Lung (tissue), 12 donors: ENCODE measurements around the gene LY6G5B. TPM values are rescaled to one million over a fixed set of nuclear protein-coding genes. Genes with fewer than 3 reads are reported as not detected.
A peak's percentile ranks its signal among the peaks of the same experiment; 100 is the strongest.

Experiments used
- ATAC-seq: fragments of 200-7000 bp; cut with Tn5 transposase; one replicate; pipeline ENCODE4 v1.9.1; 2020; ENCODE audit warnings: moderate number of reproducible peaks; ENCODE audit not compliant: insufficient read depth, low FRiP score
- DNase-seq, 3 donors: peaks; one replicate each; pipeline ENCODE4 v3.0.0-alpha.2; 2013 to 2017
- H3K27ac ChIP-seq, 2 donors: one replicate each; pipeline ENCODE4 v1.5.1; 2013; ENCODE audit warnings: mild to moderate bottlenecking in 2 of 2, moderate library complexity in 2 of 2, control low read depth in 1 of 2, inconsistent platforms in 1 of 2, low read depth in 1 of 2, low read length in 1 of 2
- H3K27me3 ChIP-seq, 3 donors: one replicate each; pipeline ENCODE4 v1.5.1; 2013; ENCODE audit warnings: low read length in 2 of 3; ENCODE audit not compliant: control insufficient read depth in 3 of 3, insufficient read depth in 3 of 3
- H3K36me3 ChIP-seq, 4 donors: one replicate each; pipeline ENCODE4 v1.5.1; 2013; ENCODE audit warnings: low read length in 4 of 4, mild to moderate bottlenecking in 1 of 4, moderate library complexity in 1 of 4; ENCODE audit not compliant: control insufficient read depth in 4 of 4, insufficient read depth in 4 of 4
- H3K4me1 ChIP-seq, 5 donors: one replicate each; pipeline ENCODE4 v1.5.1; 2013; ENCODE audit warnings: low read length in 5 of 5, mild to moderate bottlenecking in 2 of 5, moderate library complexity in 1 of 5; ENCODE audit not compliant: control insufficient read depth in 5 of 5, insufficient read depth in 5 of 5
- H3K4me3 ChIP-seq: one replicate; pipeline ENCODE4 v1.5.1; 2013; ENCODE audit warnings: mild to moderate bottlenecking, control low read depth, moderate library complexity
- H3K9ac ChIP-seq, 2 donors: one replicate each; pipeline ENCODE4 v1.5.1; 2013; ENCODE audit warnings: low read length in 2 of 2, control low read depth in 1 of 2; ENCODE audit not compliant: insufficient read depth in 1 of 2
- H3K9me3 ChIP-seq, 4 donors: one replicate each; pipeline ENCODE4 v1.5.1; 2013; ENCODE audit warnings: low read length in 3 of 4, mild to moderate bottlenecking in 1 of 4, moderate library complexity in 1 of 4; ENCODE audit not compliant: control insufficient read depth in 4 of 4, insufficient read depth in 3 of 4
- WGBS, 2 donors: extraction: QIAGEN DNeasy Blood & Tissue Kit; methylation state at CpG; one replicate each; pipeline ENCODE4 v1.1.7; 2013; 5-methylcytosine and 5-hydroxymethylcytosine counted together
- polyA plus RNA-seq, 2 donors: library from polyadenylated mRNA; stranded (reverse); fragments of 200-250 nt; gene quantifications; one replicate each; pipeline ENCODE4 v1.2.1, GENCODE V29; 2013
- total RNA-seq, 2 donors: library from RNA; depleted of rRNA in 1 of 2; stranded (reverse); fragments of >200 nt in 1 of 2; gene quantifications; one replicate each; pipeline ENCODE4 v1.2.1, GENCODE V29; 2014 to 2021
- TF ChIP-seq, protein P1 (sequence below): IDR thresholded peaks from 2 replicates; pipeline ENCODE4 v1.5.1; 2012; ENCODE audit warnings: mild to moderate bottlenecking; ENCODE audit errors: control extremely low read depth, extremely low read depth
- donor health status: control.
- donor health status: control.
- donor health status: Bipolar disorder and iron deficiency.
- donor health status: healthy.
- donor health status: DM: yes; HTN: yes; CAD: no.

The LY6G5B gene
- total and polyA plus RNA-seq, 4 donors = 5.7 to 13.7 (median 8.2) TPM

DNA sequence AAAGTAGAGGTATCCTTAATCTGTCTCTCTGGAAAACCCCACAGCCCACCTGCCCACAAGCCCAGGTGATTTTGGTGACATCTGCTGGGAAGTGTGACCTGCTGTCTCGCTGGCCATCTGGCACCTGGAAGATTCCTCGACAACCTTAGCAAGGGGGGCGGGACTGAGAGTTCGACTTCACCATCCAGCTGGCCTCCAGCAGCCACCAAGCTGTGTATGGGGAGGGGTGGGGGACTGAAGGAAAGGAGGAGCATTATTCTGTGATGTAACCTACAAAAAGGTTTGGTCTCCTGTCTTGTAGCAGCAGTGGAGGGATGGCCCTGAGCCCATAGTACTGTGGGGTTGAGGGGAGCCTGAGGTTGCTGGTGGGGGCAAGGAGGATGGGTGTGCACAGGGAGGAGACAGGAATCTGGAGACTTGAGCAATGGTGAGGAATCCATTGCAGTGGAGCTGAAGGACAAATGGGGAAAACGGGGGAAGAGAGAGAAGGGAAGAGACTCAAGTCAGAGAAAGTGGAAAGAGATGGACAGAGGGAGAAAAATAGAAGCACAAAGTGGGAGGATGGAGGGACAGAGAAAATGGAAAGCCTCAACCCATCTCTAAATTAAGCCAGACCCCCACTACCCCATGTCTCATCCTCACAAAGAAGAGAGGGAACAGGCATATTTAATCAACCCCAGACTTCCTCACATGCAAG lies 40.9 kb downstream of the LY6G5B start:
- ATAC-seq (no peak), DNase-seq (no peak)
- H3K4me1 ChIP-seq = peaks cover 0 to 18% (median 8%) of the 10 kb centered on the region in 5 donors
- H3K9ac ChIP-seq = no peak overlapping the region
- whole genome bisulfite sequencing, 2 donors = 69 to 78% methylated on average over 5 of the region's 5 CpGs
- no peak overlapping the region for H3K4me3 ChIP-seq
- H3K36me3 ChIP-seq = no peaks in the 10 kb centered on the region
- no peaks in the 10 kb centered on the region for H3K9me3 ChIP-seq
- H3K27me3 ChIP-seq = no peaks in the 10 kb centered on the region
- TF ChIP-seq, protein P1, sequence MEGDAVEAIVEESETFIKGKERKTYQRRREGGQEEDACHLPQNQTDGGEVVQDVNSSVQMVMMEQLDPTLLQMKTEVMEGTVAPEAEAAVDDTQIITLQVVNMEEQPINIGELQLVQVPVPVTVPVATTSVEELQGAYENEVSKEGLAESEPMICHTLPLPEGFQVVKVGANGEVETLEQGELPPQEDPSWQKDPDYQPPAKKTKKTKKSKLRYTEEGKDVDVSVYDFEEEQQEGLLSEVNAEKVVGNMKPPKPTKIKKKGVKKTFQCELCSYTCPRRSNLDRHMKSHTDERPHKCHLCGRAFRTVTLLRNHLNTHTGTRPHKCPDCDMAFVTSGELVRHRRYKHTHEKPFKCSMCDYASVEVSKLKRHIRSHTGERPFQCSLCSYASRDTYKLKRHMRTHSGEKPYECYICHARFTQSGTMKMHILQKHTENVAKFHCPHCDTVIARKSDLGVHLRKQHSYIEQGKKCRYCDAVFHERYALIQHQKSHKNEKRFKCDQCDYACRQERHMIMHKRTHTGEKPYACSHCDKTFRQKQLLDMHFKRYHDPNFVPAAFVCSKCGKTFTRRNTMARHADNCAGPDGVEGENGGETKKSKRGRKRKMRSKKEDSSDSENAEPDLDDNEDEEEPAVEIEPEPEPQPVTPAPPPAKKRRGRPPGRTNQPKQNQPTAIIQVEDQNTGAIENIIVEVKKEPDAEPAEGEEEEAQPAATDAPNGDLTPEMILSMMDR = no peak
- H3K27ac ChIP-seq = no peak overlapping the region

DNA sequence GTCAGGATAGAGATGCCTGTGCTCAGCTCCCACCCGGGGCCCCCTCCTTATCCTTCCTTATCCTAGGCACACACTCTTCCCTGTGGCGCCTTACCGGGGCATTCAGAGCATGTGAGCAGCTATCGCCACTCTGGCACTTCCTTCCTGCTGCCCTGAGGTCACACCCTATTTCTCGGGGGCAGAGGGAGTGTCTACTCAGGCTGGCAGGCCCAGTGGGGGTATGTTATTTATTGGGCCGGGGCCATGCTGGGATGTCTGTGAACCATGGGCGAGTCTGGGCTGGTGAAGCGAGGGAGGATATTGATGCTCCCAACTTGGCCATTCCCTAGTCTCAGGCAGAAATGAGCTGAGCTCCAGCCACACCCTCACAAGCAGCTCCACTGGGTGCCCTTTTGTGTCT lies 41.5 kb downstream of the LY6G5B start:
- H3K27ac ChIP-seq = no peak overlapping the region
- DNase-seq (no peak), ATAC-seq (peak; percentile 19)
- TF ChIP-seq, protein P1 = no peak
- H3K27me3 ChIP-seq = no peaks in the 10 kb centered on the region
- no peak overlapping the region for H3K9ac ChIP-seq
- H3K4me1 ChIP-seq = peaks cover 0 to 19% (median 8%) of the 10 kb centered on the region in 5 donors
- 32 to 36% methylated on average over 8 of the region's 8 CpGs for WGBS, 2 donors
- H3K9me3 ChIP-seq = no peaks in the 10 kb centered on the region
- no peak overlapping the region for H3K4me3 ChIP-seq
- H3K36me3 ChIP-seq = no peaks in the 10 kb centered on the region

DNA sequence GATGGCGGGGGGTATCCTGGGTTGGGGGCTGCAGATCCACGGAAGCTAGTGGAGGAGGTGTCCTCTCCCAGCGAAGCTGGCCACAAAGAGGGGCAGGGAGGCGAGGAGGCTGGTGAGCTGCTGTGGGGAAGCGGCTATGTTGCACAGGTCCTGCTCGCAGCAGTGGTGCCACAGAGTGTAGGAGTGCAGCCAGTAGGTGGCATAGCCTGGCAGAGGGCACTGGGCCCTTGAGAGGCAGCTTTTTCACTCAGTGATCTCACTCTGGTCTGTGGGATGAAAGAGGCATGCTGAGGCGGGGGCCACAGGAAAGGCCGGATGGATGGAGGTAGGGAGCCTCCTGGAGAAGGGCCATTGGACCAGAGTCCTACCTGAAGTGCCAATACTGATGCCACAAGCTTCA lies 42.5 kb downstream of the LY6G5B start:
- H3K36me3 ChIP-seq = no peaks in the 10 kb centered on the region
- no peak overlapping the region for H3K27ac ChIP-seq
- no peaks in the 10 kb centered on the region for H3K9me3 ChIP-seq
- H3K4me1 ChIP-seq = peaks cover 0 to 19% (median 8%) of the 10 kb centered on the region in 5 donors
- ATAC-seq (no peak), DNase-seq (no peak)
- H3K4me3 ChIP-seq = no peak overlapping the region
- WGBS, 2 donors = 76 to 81% methylated on average over 8 of the region's 8 CpGs
- H3K27me3 ChIP-seq = no peaks in the 10 kb centered on the region
- no peak overlapping the region for H3K9ac ChIP-seq
- TF ChIP-seq, protein P1 = no peak

DNA sequence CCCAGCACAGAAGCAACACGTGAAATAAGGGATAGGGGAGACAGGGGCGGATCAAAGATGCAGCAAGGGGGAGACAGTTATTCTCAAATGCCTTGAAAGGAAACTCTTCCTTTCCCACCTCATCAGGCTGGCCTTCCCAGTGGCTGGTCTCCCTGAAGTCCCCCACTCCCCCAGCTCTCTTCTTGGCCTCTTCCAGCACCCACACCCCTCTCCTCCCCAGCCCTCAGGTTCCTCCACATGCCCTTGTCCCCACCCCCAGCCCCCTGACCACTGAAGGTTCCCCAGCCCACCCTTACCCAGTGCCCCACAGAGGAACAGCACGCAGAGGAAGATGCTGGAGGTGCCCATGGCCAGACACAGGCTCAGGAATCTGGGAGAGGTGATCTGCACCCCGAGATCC lies 43.7 kb downstream of the LY6G5B start:
- peaks cover 0 to 22% (median 8%) of the 10 kb centered on the region in 5 donors for H3K4me1 ChIP-seq
- H3K27me3 ChIP-seq = no peaks in the 10 kb centered on the region
- no peak overlapping the region for H3K4me3 ChIP-seq
- ATAC-seq (no peak), DNase-seq (no peak)
- H3K36me3 ChIP-seq = no peaks in the 10 kb centered on the region
- no peaks in the 10 kb centered on the region for H3K9me3 ChIP-seq
- WGBS, 2 donors = 79 to 83% methylated on average over 4 of the region's 4 CpGs
- no peak overlapping the region for H3K27ac ChIP-seq
- TF ChIP-seq, protein P1 = no peak
- no peak overlapping the region for H3K9ac ChIP-seq
